ENCODE measurements around the gene LMBRD1. TPM values are rescaled to one million over a fixed set of nuclear protein-coding genes. Genes with fewer than 3 reads are reported as not detected.
"Not testable (repeated sequence)": the region's sequence is repeated elsewhere in the genome, so short reads cannot be mapped to it uniquely, and the experiment has no call there.

The LMBRD1 gene
- total RNA-seq, 1 donor, result 13.7 TPM

DNA sequence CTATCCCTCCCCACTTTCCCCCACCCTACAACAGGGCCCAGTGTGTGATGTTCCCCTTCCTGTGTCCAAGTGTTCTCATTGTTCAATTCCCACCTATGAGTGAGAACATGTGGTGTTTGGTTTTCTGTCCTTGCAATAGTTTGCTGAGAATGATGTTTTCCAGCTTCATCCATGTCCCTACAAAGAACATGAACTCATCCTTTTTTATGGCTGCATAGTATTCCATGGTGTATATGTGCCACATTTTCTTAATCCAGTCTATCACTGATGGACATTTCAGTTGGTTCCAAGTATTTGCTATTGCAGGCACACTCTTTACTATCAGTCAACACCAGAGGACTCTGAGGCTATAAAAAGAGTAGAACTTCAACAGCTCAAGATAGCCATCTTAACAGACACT is 2.0 kb upstream of the LMBRD1 start:
- DNase-seq (ENCODE audit: low read depth in 2 of 3, low spot score in 2 of 3), result not testable (repeated sequence)

- DNase-seq (ENCODE audit: low read depth in 2 of 3, low spot score in 2 of 3), result peak; percentile 43 to 71 (median 44)
Observed at GRCh38 chr6:69796073-69796641, 653 bp downstream of the LMBRD1 start.

- peak in 2 of 3 donors; percentile 24 to 28 for DNase-seq (ENCODE audit: low read depth in 2 of 3, low spot score in 2 of 3)
Observed at GRCh38 chr6:69795469-69796072, 1.2 kb downstream of the LMBRD1 start.

DNA sequence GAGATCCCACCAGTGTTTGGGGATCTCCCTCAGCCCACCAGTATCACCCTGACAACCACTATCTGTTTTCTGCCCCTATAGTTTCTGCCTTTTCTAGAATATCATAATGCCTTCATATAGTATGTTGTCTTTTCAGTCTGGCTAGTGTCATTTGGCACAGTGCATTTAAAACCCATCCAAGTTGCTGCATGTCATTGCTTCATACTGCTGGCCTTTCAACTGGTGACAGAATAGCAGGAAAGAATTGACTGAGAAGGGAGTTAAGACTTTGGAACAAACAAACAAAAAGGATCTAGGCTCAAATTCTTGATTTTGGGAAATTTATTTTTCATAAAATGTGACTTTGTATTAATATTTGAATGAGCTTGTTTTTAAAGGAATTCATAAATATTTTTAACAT is 4.5 kb downstream of the LMBRD1 start:
- no peak for DNase-seq (ENCODE audit: low read depth in 2 of 3, low spot score in 2 of 3)

DNA sequence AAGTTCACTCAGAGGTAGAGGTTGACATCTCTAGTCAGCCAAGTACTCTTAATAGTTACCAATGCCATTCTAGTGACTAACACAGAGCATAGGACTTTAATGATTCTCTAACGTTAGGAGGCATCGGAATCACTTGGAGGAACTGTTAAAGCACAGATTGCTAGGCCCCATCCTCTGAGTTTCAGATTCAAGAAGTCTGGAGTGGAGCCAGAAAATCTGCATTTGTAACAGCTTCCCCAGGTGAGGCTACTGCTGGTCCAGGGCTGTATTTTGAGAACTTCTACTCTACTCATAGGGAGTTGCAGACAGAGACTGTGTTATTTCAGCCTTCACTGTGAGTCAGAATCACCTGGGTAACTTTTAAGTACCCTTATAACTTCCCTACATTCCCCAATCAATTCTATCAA is 5.7 kb downstream of the LMBRD1 start:
- DNase-seq (ENCODE audit: low read depth in 2 of 3, low spot score in 2 of 3), result no peak

GRCh38 chr6:69790629-69791028 is 6.2 kb downstream of the LMBRD1 start:
- no peak for DNase-seq (ENCODE audit: low read depth in 2 of 3, low spot score in 2 of 3)

GRCh38 chr6:69789578-69789977 is 7.2 kb downstream of the LMBRD1 start:
- no peak for DNase-seq (ENCODE audit: low read depth in 2 of 3, low spot score in 2 of 3)

DNA sequence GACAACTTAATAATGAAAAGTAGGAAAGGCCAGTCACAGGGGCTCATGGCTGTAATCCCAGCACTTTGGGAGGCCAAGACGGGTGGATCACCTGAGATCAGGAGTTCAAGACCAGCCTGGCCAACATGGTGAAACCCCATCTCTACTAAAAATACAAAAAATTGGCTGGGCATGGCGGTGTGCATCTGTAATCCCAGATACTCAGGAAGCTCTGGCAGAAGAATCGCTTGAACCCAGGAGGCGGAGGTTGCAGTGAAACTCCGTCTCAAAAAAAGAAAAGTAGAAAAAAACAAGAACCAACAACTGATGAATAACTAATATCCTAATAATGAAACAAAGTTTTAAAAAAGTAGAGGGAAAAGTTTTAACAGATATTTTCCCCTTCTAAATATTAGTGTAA is 9.4 kb downstream of the LMBRD1 start:
- DNase-seq (ENCODE audit: low read depth in 2 of 3, low spot score in 2 of 3), result not testable (repeated sequence)

GRCh38 chr6:69785697-69786096 is 11.1 kb downstream of the LMBRD1 start:
- DNase-seq (ENCODE audit: low read depth in 2 of 3, low spot score in 2 of 3), result no peak

GRCh38 chr6:69784595-69785377 is 12.0 kb downstream of the LMBRD1 start:
- no peak for DNase-seq (ENCODE audit: low read depth in 2 of 3, low spot score in 2 of 3)

GRCh38 chr6:69783108-69783507 is 13.7 kb downstream of the LMBRD1 start:
- DNase-seq (ENCODE audit: low read depth in 2 of 3, low spot score in 2 of 3), result no peak

GRCh38 chr6:69780585-69781178 is 16.1 kb downstream of the LMBRD1 start:
- no peak for DNase-seq (ENCODE audit: low read depth in 2 of 3, low spot score in 2 of 3)

DNA sequence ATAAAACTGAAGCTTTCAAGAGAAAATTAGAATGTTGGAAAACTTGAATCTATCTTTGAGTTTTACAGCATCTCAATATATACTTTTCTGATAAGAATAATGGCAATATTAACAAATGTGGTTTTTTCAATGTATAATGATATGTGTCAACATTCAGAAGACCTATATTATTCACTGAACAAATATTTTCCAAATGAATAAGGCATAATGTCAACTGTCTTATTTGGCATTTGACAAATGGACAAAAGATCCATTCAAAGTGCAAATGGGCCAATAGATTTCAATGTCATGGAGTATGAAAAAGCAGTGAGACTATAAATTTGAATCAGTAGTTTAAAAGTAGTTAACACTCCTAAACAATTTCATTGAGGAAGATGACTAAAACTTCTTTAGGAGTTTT is 20.9 kb downstream of the LMBRD1 start:
- DNase-seq (ENCODE audit: low read depth in 2 of 3, low spot score in 2 of 3), result no peak

GRCh38 chr6:69775585-69775849 is 21.3 kb downstream of the LMBRD1 start:
- no peak for DNase-seq (ENCODE audit: low read depth in 2 of 3, low spot score in 2 of 3)

- DNase-seq (ENCODE audit: low read depth in 2 of 3, low spot score in 2 of 3), result no peak
Observed at GRCh38 chr6:69774740-69775584, 21.8 kb downstream of the LMBRD1 start.

DNA sequence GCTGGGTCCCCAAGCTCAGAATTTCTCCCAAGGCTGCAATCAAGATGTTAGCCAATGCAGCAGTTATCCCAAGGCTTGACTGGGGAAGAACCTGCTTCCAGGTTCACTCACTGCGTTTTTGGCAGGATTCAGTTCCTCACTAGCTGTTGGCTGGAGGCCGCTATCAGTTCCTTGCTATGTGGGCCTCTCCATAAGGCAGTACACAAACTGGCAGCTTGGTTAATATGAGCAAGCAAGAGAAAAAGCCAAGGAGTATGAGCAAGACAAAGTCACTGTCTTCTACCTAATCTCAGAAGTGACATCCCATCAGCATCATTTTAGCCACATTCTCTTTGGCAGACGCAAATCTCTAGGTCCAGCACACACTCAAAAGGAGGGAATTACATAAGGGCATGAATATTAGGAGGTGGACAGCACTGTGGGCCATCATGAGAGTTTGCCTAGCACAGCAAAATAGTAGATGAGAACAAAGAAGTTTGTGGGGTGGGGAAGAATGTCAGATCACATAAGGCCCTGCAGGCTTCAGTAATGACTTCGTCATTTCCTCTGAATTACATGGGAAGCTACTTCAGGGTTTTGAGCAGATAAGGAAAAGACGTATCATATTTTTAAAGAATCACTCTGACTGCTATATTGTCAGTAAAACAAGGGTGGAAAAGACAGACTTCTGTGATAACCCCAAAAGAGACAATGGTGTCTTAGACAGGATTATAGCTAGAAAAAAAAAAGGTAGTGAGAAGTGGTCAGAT is 25.5 kb downstream of the LMBRD1 start:
- no peak for DNase-seq (ENCODE audit: low read depth in 2 of 3, low spot score in 2 of 3)

DNA sequence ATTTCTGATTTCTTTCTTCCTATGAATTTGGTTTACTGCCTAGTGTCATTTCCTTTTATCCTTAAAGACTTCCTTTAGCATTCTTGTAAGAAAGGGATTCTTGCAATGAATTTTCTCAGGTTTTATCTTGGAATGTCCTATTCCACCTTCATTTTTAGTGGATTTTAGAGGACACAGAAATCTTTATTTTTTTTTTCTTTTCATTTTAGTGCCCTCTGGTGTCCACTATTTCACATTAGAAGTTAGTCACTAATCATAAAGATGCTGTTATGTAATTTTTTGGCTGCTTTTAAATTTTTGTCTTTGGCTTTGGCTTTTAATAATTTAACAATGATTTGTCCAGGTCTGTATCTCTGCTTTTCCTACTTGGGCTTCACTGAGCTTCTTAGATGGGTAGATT is 28.1 kb downstream of the LMBRD1 start:
- no peak for DNase-seq (ENCODE audit: low read depth in 2 of 3, low spot score in 2 of 3)

DNA sequence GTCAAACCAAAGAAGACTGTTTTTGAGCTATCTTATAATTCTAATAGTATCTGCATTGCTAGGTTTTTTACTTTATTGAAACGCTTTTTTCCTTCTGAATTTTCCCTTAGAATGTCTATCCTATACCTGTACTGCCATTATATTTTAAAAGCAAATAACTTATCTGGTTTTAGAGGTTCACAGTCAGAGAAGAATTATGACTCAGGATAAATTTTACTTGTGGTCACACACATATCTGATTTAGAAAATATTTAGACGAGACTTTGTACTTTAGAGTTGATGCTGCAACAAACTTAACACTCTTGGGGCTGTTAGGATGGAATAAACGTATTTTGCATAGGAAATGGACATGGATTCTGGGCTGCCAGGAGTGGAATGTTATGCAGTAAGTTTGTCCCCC is 33.0 kb downstream of the LMBRD1 start:
- no peak for DNase-seq (ENCODE audit: low read depth in 2 of 3, low spot score in 2 of 3)

DNA sequence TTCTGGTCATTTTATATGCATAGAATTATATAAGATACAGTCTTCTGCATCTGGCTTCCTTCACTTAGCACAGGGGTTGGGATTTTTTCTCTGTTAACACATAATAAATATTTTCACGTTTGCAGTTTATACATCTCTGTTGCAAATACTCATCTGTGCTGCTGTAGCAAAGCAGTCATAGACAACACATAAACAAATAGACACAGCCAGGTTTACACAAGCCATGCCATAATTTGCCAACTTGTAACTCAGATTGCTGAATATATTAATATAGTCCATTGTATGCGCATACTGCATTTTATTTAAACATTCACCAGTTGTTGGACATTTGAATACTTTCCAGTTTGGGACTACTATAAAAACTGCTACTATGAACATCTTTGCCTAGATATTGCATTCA is 35.0 kb downstream of the LMBRD1 start:
- DNase-seq (ENCODE audit: low read depth in 2 of 3, low spot score in 2 of 3), result no peak

DNA sequence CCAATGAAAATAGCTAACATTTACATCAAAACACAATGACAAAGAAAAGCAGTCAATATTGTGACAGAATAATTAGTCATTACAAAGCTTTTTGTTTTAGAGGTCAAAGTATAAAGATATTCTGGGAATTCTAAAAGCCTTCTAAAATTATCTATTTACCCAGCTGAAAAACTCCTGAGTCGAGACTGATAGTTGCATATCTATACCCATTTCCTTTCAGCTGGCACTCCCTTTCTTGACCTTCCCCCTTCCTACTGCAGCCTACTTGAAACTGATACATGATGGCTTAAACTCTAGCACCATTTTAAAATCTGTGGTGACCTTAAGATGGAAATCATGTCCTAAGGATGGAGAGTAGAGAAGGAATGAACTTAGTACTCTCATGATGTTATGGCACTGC is 38.6 kb downstream of the LMBRD1 start:
- DNase-seq (ENCODE audit: low read depth in 2 of 3, low spot score in 2 of 3), result no peak
